SIG-M5 treated with dmso at 0.1 percent for 504 hours (cell line): ENCODE results near the gene CSPG4.

ENCODE experiments used
- DNase-seq: peaks from one replicate; lab custom pipeline; 2025; ENCODE audit not compliant: unreplicated experiment; lab: John Stamatoyannopoulos, UW

The CSPG4 gene

DNA sequence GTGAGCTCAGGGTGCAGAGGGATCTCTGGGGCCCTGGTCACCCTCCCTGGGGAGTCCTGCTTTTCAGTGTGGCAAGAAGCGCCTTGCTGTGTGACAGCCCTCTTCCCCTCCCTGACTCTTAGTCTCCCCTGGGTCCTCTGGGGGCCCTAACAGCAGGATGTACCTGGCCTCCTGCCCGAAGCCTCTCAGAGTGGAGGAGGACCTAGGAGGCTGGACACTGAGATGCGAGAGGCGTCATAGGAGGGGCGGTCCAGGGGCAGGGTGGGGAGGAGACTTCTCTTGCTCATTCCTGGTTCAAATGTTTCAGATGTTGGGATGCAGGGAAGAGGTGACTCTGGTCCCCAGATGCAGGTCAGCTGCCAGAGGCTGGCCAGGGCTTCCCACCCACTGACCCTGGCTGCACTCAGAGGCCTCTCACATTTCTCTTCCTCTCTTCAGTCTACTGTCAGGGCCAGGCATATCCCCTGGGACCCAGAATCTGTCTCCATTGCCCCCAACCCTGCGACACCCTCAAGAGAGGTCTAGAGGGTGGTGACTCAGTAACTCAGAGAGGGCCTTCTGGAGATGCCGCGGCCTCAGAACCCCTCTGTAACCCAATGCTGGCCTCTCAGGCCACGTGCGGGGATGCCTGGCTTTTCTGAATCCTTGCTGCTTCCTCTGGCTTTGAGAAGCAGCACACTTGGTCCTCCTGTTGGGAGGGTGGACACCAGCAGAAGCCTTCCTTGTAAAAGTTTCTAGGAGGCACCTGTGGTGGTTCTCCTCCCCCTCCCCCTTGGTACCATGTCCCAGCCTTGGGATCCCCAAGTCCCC is 39.0 kb downstream of the CSPG4 start:
- no peak for DNase-seq

DNA sequence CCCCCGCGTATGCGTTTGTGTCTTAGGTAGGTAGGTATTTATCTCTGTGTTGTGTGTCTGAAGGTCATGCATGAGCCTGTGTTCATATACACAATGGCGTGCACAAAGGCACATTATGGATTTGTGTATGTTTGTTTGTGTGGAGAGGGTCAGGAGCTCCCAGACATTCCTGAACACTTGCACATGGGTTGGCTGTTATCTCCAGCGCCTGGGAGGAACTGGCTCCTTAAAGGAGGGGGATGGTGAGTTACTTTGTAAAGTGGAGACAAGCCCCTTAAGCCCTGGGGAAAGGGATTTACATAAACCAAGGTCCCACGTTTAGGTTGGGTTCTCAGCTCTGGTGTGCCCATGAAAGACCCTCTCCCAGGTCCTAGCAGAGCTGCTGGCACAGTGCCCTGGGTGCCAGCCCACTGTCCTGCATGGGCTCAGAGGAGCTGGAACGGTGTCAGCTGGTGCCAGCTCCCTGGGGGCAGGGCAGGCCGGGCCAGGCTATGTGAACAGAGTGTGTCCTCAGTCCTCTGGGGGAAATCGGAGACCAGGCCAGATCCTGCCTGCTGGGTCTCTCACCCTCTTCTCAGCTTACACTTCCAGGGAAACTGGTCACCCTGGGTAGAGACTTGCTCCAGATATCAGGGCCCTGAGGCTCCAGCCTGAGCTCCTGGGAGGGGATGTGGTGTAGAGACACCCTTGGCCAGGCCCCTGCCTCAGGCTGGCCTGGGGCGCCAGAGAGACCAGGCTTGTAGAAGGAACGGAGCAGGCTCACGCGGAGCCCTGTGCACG is 39.8 kb downstream of the CSPG4 start:
- no peak for DNase-seq

DNA sequence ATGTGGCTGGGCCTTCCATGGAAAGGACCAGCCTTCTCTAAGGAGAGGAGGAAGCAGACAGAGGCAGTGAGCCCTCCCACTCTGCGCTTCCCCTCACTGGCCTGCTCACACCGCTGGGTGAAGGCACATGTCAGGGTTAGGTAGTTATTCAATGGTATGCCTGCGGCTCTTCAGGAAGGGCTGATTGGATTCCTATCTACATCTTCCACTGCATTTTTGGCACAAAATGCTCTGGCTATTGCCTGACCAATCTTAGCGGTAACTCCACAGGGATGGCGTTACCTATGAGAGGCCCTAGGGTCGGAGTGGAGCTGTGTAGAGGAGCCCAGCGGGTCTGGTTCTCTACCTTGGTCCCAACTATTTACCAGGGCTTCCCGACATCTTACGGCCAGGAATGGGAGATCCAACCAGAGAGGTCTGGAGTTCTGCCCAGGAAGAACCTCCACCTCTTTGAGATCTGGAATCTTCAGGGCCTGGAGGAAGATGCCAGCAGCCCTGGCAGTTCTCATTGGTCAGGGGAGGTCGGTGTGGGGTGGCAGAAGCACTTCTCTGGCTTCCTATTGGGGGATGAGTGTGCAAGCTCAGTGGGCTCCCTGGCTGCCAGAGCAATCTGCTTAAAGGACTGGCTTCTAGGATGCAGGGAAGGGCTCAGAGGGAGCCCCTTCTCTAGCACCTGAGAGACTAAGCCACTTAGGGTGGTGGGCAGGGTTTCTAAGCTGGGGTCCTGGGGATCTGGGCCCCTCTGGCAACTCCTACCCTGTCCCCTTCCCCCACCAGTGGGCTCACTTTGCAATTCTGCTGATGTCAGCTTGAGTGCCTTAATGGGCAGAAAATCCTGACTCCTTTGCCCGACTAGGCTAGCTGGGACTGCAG is 40.7 kb downstream of the CSPG4 start:
- DNase-seq: no peak

GRCh38 chr15:75669879-75670212 is 42.8 kb downstream of the CSPG4 start:
- DNase-seq: no peak

- no peak for DNase-seq
These were observed 43.3 kb downstream of the CSPG4 start for GRCh38 chr15:75669191-75669878.

DNA sequence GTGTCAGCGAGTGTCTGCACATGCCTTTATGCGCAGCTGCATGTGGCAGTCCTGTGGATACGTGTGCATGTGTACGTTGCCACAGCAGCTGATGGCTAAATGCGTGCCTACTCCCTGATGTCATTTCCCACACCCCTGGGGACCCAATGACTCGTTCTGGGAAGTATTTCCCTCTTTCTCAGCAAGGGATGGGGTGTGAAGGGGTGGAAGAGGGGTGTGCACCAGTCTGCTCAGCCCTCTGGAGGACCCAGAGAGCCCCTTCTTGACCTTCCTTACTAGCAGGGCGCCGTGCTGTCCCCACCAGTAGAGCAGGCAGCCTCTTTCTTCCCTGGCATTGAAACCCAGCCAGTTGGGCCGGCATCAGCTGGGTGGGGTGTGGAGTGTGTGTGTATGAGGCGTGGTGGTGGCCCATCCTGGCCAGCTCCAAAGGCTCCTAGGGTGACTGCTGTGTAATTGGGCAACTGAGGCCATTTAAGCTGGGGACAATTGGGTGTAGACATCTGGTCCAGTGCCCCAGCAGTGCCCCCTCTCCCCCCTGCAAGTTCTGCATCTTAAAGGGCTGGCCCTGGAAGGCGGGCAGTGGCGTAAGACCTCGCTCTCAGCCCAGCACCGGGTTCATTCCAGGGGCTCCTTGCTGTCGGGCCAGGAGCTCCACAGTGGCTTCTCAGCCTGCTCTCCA is 45.7 kb downstream of the CSPG4 start:
- DNase-seq: no peak

DNA sequence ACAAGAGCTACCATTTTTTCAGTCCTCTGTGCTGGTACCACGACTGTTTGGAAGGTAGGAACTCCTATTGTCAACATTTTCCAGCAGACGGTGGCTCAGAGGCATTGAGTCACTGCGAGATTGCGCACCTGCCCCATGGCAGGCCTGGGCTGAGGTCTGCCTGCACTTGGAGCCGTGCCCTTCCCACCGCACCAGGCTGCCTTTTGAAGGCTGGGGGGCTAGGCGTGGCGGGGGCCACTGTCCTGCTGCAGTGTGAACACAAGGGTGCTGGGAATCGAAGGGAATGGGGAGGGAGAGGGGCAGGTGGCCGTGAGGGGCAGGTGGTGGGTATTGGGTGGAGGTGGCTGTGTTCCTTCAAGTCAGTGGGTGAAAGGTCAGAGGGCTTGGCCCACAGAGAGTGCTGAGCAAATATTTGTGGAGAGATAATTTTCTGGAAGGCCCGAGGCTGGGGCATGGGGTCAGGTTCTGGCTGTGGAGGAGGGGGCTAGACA is 48.7 kb downstream of the CSPG4 start:
- DNase-seq: no peak

GRCh38 chr15:75662823-75663519 is 49.7 kb downstream of the CSPG4 start:
- DNase-seq: no peak

DNA sequence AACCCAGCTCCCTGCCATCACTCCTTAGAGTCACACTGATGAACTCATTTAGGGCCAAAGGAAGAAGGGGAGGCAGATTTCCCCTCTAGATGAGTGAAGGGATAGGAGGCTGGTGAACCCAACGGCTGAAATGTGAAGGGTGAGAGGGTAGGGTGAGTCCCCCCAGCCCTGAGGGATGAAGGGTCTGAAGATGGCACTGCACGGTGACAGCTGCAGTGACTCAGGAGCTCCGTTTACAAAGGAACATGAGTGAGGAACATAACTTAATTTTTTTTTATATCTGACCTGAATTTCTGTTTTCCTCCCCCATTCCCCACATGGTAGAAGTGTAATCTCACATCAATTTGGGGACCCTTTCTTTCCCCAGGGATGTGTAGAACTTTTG is 50.9 kb downstream of the CSPG4 start:
- DNase-seq: no peak

GRCh38 chr15:75661100-75661755 is 51.4 kb downstream of the CSPG4 start:
- DNase-seq: no peak

GRCh38 chr15:75659928-75660645 is 52.6 kb downstream of the CSPG4 start:
- DNase-seq: no peak

- DNase-seq: no peak
These were observed 53.4 kb downstream of the CSPG4 start for GRCh38 chr15:75659141-75659771.

- DNase-seq: no peak
These were observed 55.8 kb downstream of the CSPG4 start for GRCh38 chr15:75656813-75657212.

- DNase-seq: no peak
These were observed 56.3 kb downstream of the CSPG4 start for GRCh38 chr15:75656331-75656730.

- DNase-seq: no peak
These were observed 56.7 kb downstream of the CSPG4 start for GRCh38 chr15:75655931-75656330.

DNA sequence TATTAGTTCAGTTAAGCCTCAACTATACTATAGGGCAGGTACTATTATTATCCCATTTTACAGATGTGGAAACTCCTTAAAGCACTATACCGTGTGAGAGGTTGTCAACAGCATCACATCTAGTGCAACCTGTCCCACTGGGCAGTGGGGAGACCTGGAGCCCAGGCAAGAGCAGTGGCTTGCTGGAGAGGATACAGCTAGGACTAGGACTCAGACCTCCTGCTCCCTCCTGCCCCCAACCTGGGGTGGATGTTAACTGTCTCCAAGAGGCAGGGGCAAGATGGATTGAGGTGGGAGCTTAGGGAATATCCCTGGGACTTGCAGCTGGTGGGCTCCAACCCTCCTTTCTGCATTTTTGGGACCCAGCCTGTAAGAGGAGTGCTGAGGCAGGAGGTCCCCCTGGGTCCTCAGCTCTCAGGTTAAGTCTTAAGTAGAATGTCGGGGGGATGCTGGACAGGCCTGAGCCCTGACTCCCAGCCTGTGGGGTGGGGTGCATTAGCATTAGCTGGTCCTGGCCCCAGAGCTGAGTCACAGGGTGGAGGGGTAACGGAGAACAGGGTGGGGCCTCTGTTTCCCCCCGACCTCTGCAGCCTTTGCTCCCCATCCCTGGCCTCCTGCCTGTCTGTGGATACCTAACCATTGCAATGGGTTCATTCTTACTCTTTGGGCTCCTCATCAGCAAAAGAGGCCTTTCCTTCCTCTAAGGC is 58.3 kb downstream of the CSPG4 start:
- no peak for DNase-seq

DNA sequence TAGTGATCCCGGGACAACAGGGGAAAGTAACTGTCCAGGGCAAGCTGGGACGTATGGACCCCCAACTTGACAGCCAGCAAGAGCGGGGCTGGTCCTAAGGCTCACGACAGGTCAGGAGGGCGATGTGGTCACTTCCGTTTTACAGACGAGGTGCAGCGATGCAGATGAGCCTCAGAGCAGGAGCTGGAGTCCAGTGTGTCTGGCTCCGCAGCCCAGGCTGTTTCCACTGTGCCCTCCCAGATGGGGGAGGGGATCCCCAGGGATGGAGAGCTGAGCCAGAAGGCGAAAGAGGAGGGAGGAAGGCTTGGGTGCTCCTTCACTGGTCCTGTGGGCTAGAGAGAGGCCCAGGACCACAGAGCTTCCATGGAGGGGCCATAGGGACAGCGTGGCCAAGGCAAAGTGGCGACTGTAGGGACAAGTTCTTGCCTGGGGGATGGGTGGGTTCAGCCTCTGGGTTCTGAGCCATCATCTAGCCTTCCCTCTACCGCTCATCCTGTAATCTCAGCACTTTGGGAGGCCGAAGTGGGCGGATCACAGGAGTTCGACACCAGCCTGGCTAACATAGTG is 59.2 kb downstream of the CSPG4 start:
- no peak for DNase-seq
